ENCODE data around the gene DUSP10.

DUSP10 gene

GRCh38 chr1:221727146-221728036 is 14.5 kb downstream of the DUSP10 start:
- Histone ChIP-seq H3K9me3 (ENCODE audit: control insufficient read depth, low read length) (peaks cover 9% of the 10 kb centered on the region), H3K4me2 (ENCODE audit: low read length, poor library complexity, severe bottlenecking) (no peak overlapping the region), H2BK120ac (ENCODE audit: low read depth, low read length) (no peak overlapping the region), H2AK5ac (ENCODE audit: low read length, severe bottlenecking) (no peak overlapping the region), H2BK5ac (ENCODE audit: low read depth, low read length, poor library complexity, severe bottlenecking) (no peak overlapping the region), H3K27me3 (ENCODE audit: control insufficient read depth in 1 of 2, insufficient read depth in 1 of 2, low read length in 2 of 2) (no peaks in the 10 kb centered on the region), H3K36me3 (ENCODE audit: control insufficient read depth in 1 of 2, insufficient read depth in 2 of 2, low read depth in 1 of 2, low read length in 2 of 2) (no peaks in the 10 kb centered on the region), H3K4ac (ENCODE audit: low read depth in 1 of 2, low read length in 2 of 2) (peak overlapping the region in 1 of 2 experiments; percentile 10), H4K91ac (ENCODE audit: low read length) (no peak overlapping the region), H2AFZ (ENCODE audit: low read depth, low read length) (no peak overlapping the region), H3K4me3 (ENCODE audit: insufficient read depth in 1 of 2, low read depth in 1 of 2, low read length in 2 of 2) (no peak overlapping the region), H3K79me1 (replicated peaks; ENCODE audit: low read length, poor library complexity, severe bottlenecking) (peaks cover 14% of the 10 kb centered on the region), H2BK12ac (ENCODE audit: low read length in 2 of 2) (peak overlapping the region in 1 of 2 experiments; percentile 29), H3K14ac (ENCODE audit: low read length in 2 of 2) (no peak overlapping the region), H3K23ac (ENCODE audit: low read length in 2 of 2) (no peak overlapping the region), H2BK15ac (ENCODE audit: low read depth, poor library complexity, severe bottlenecking) (no peak overlapping the region), H4K8ac (ENCODE audit: low read length) (no peak overlapping the region), H3K27ac (ENCODE audit: low read length, poor library complexity, severe bottlenecking) (no peak overlapping the region), H3K9ac (ENCODE audit: low read length) (no peak overlapping the region), H3K18ac (ENCODE audit: low read depth in 1 of 2, low read length in 2 of 2) (peak overlapping the region in 1 of 2 experiments; percentile 28), H3K4me1 (ENCODE audit: control insufficient read depth, insufficient read depth, low read depth, low read length) (peaks cover 4% of the 10 kb centered on the region)
- WGBS: 100% methylated on average over 3 of the region's 3 CpGs
- no peak for DNase-seq

DNA sequence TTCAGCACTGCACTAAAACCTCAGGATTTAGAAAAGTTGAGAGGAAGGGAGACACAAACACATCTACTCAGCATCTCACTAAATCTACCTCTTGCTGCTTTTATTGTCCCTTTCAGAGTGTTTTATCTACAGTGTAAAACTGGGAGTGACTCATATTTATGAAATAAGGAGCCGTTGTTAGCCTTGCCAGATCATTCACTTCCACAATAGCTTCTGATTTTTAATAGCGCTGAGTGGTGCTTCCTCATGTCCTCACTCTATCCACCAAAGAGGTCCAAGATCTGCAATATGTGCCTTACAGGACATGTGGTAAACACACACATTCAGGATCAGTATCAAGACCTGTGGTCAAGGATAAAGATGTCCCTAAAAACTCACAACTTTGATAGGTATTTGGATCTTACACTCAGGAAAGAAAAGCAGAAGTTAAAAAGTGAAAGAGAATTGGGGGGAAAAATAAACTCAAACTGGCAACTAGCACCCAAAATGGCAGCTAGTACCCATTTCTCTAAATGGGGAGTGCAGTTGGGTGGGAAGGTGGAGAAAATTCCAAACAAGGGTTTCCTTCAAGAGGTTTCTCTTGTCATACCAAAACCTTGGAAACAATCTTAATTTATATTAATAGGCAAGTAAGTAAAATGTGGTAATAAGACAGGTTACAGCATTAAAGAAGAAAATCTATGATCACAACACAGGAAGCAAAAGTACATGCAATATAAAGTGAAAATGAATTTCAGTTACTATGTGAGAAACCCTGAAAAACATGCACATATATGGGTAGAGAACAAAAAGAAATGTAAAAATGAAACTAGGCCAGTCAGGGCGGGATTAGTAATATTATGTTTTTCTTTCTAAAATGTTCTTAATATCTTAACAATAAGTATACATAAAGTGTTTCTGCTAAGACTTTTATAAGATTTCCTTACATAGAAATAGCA is 15.9 kb downstream of the DUSP10 start:
- peaks cover 15% of the 10 kb centered on the region for H3K79me1 ChIP-seq (replicated peaks; ENCODE audit: low read length, poor library complexity, severe bottlenecking)
- H2BK15ac ChIP-seq (ENCODE audit: low read depth, poor library complexity, severe bottlenecking): no peak overlapping the region
- no peak overlapping the region for H4K8ac ChIP-seq (ENCODE audit: low read length)
- no peak overlapping the region for H2BK12ac ChIP-seq (ENCODE audit: low read length in 2 of 2)
- peak overlapping the region; percentile 88 for H3K27ac ChIP-seq (ENCODE audit: low read length, poor library complexity, severe bottlenecking)
- H3K4me3 ChIP-seq (ENCODE audit: insufficient read depth in 1 of 2, low read depth in 1 of 2, low read length in 2 of 2): peak overlapping the region in 1 of 2 experiments; percentile 28
- no peak overlapping the region for H3K4me2 ChIP-seq (ENCODE audit: low read length, poor library complexity, severe bottlenecking)
- H3K9ac ChIP-seq (ENCODE audit: low read length): peak overlapping the region; percentile 36
- peak overlapping the region in 1 of 2 experiments; percentile 64 for H3K18ac ChIP-seq (ENCODE audit: low read depth in 1 of 2, low read length in 2 of 2)
- H2BK5ac ChIP-seq (ENCODE audit: low read depth, low read length, poor library complexity, severe bottlenecking): peak overlapping the region; percentile 68
- peaks cover 6% of the 10 kb centered on the region for H3K4me1 ChIP-seq (ENCODE audit: control insufficient read depth, insufficient read depth, low read depth, low read length)
- H3K14ac ChIP-seq (ENCODE audit: low read length in 2 of 2): no peak overlapping the region
- H3K27me3 ChIP-seq (ENCODE audit: control insufficient read depth in 1 of 2, insufficient read depth in 1 of 2, low read length in 2 of 2): no peaks in the 10 kb centered on the region
- H2AFZ ChIP-seq (ENCODE audit: low read depth, low read length): no peak overlapping the region
- H3K23ac ChIP-seq (ENCODE audit: low read length in 2 of 2): no peak overlapping the region
- peak; percentile 55 for DNase-seq
- H2BK120ac ChIP-seq (ENCODE audit: low read depth, low read length): no peak overlapping the region
- no peak overlapping the region for H4K91ac ChIP-seq (ENCODE audit: low read length)
- peaks cover 9% of the 10 kb centered on the region for H3K9me3 ChIP-seq (ENCODE audit: control insufficient read depth, low read length)
- H2AK5ac ChIP-seq (ENCODE audit: low read length, severe bottlenecking): no peak overlapping the region
- H3K4ac ChIP-seq (ENCODE audit: low read depth in 1 of 2, low read length in 2 of 2): no peak overlapping the region
- no peaks in the 10 kb centered on the region for H3K36me3 ChIP-seq (ENCODE audit: control insufficient read depth in 1 of 2, insufficient read depth in 2 of 2, low read depth in 1 of 2, low read length in 2 of 2)
- 27% methylated on average over 2 of the region's 3 CpGs for WGBS

- DNase-seq: peak; percentile 88
- H2BK120ac ChIP-seq (ENCODE audit: low read depth, low read length): no peak overlapping the region
- H3K9me3 ChIP-seq (ENCODE audit: control insufficient read depth, low read length): peaks cover 9% of the 10 kb centered on the region
- H3K4me3 ChIP-seq (ENCODE audit: insufficient read depth in 1 of 2, low read depth in 1 of 2, low read length in 2 of 2): peak overlapping the region in 1 of 2 experiments; percentile 28
- no peak overlapping the region for H3K23ac ChIP-seq (ENCODE audit: low read length in 2 of 2)
- no peaks in the 10 kb centered on the region for H3K27me3 ChIP-seq (ENCODE audit: control insufficient read depth in 1 of 2, insufficient read depth in 1 of 2, low read length in 2 of 2)
- H2AK5ac ChIP-seq (ENCODE audit: low read length, severe bottlenecking): peak overlapping the region; percentile 34
- H2BK15ac ChIP-seq (ENCODE audit: low read depth, poor library complexity, severe bottlenecking): no peak overlapping the region
- H3K27ac ChIP-seq (ENCODE audit: low read length, poor library complexity, severe bottlenecking): peak overlapping the region; percentile 88
- H3K9ac ChIP-seq (ENCODE audit: low read length): peak overlapping the region; percentile 36
- H3K4me1 ChIP-seq (ENCODE audit: control insufficient read depth, insufficient read depth, low read depth, low read length): peaks cover 3% of the 10 kb centered on the region
- 83% methylated on average over 4 of the region's 4 CpGs for WGBS
- no peak overlapping the region for H3K18ac ChIP-seq (ENCODE audit: low read depth in 1 of 2, low read length in 2 of 2)
- no peak overlapping the region for H4K91ac ChIP-seq (ENCODE audit: low read length)
- no peak overlapping the region for H3K4me2 ChIP-seq (ENCODE audit: low read length, poor library complexity, severe bottlenecking)
- H2AFZ ChIP-seq (ENCODE audit: low read depth, low read length): no peak overlapping the region
- H3K79me1 ChIP-seq (replicated peaks; ENCODE audit: low read length, poor library complexity, severe bottlenecking): peaks cover 13% of the 10 kb centered on the region
- no peak overlapping the region for H3K14ac ChIP-seq (ENCODE audit: low read length in 2 of 2)
- H3K36me3 ChIP-seq (ENCODE audit: control insufficient read depth in 1 of 2, insufficient read depth in 2 of 2, low read depth in 1 of 2, low read length in 2 of 2): no peaks in the 10 kb centered on the region
- H4K8ac ChIP-seq (ENCODE audit: low read length): no peak overlapping the region
- no peak overlapping the region for H3K4ac ChIP-seq (ENCODE audit: low read depth in 1 of 2, low read length in 2 of 2)
- no peak overlapping the region for H2BK12ac ChIP-seq (ENCODE audit: low read length in 2 of 2)
- no peak overlapping the region for H2BK5ac ChIP-seq (ENCODE audit: low read depth, low read length, poor library complexity, severe bottlenecking)
These were observed 16.8 kb downstream of the DUSP10 start for GRCh38 chr1:221724931-221725605.

Data from mesenchymal stem cell (in vitro differentiated cells and primary cell).